ENCODE data around the gene KCNMA1.

DNA sequence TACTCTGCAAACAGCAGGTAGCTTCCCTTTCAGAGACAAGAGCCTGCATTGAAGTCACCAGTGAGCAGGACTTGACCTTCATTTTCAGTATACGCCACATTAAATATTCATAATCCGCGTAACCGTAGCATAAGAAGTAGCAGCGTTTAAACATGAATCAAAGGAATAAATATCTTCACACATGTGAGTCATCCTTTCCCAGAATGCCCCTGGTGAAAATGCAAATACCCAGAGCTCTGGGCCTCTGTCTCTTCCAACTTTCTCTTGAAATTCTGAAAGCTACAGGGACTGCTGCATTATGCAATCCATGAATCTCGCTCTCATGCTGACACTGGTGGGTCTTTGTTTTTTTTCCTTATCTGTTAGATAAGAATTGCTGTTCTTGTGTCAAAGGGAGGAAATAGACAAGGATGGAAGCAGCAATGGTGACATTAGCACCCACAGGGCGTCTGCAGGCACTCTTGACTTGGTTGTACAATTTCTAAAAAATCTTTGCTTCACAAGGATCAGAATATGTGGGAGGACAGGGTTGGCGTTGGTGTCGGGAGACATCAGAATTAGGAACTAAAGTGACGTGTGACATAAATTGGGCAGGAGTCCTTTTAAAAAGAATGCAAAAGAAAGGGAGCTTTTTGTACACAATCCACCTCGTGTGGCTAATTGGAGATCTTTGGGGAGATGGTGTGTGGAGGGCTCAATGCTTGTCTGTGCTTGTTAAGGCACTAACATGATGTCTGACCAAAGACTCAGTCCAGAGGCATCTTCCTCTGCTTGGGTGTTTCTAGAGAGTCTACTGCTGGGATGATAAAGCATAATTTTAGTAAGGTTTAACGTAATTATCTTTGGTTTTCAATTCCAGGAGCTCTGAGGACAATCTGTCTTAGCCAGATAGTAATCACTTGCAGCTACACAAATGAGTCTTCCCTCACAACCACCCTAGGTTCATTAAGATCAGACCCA, 390.3 kb downstream of the KCNMA1 start:
- TF ChIP-seq GATA2 (IDR thresholded peaks at IDR 0.05; ENCODE audit: low read depth, low read length): no peak
- no peak for TF ChIP-seq GATA3 (IDR thresholded peaks at IDR 0.05; ENCODE audit: low read depth, low read length)

All from SH-SY5Y (cell line).